ENCODE data around the gene TMEM86B. TPM values are rescaled to one million over a fixed set of nuclear protein-coding genes. Genes with fewer than 3 reads are reported as not detected.

The TMEM86B gene
- total RNA-seq, 1 donor from 2014 or later, result 3.9 TPM

GRCh38 chr19:55188625-55189024 lies 39.9 kb downstream of the TMEM86B start:
- Mint-ChIP-seq H3K4me1 (ENCODE audit: low read depth, unreplicated experiment) (no peaks in the 10 kb centered on the region), H3K4me3 (ENCODE audit: unreplicated experiment) (no peak overlapping the region), H3K36me3 (ENCODE audit: low read depth, unreplicated experiment) (no peaks in the 10 kb centered on the region), H3K27ac (ENCODE audit: unreplicated experiment) (no peak overlapping the region), H3K27me3 (ENCODE audit: low read depth, unreplicated experiment) (peaks cover 40% of the 10 kb centered on the region), H3K9me3 (ENCODE audit: unreplicated experiment) (no peaks in the 10 kb centered on the region)
- DNase-seq (ENCODE audit: low read depth) (no peak), FAIRE-seq (no peak)
- H3K4me3 ChIP-seq (ENCODE audit: insufficient read depth, low read depth, low read length), result no peak overlapping the region
- H3K4me2 ChIP-seq (ENCODE audit: low read length), result peak overlapping the region; percentile 21
- TF ChIP-seq, protein P1, sequence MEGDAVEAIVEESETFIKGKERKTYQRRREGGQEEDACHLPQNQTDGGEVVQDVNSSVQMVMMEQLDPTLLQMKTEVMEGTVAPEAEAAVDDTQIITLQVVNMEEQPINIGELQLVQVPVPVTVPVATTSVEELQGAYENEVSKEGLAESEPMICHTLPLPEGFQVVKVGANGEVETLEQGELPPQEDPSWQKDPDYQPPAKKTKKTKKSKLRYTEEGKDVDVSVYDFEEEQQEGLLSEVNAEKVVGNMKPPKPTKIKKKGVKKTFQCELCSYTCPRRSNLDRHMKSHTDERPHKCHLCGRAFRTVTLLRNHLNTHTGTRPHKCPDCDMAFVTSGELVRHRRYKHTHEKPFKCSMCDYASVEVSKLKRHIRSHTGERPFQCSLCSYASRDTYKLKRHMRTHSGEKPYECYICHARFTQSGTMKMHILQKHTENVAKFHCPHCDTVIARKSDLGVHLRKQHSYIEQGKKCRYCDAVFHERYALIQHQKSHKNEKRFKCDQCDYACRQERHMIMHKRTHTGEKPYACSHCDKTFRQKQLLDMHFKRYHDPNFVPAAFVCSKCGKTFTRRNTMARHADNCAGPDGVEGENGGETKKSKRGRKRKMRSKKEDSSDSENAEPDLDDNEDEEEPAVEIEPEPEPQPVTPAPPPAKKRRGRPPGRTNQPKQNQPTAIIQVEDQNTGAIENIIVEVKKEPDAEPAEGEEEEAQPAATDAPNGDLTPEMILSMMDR (IDR thresholded peaks at IDR 0.05; ENCODE audit: insufficient read depth, low read depth, low read length), result no peak
- peak overlapping the region; percentile 48 for H3K9ac ChIP-seq (ENCODE audit: low read length)
- H3K27ac ChIP-seq (ENCODE audit: low read depth, low read length), result peak overlapping the region; percentile 54
- no peaks in the 10 kb centered on the region for H3K9me3 ChIP-seq (ENCODE audit: insufficient read depth, low read depth, low read length)
- no peaks in the 10 kb centered on the region for H3K79me2 ChIP-seq (ENCODE audit: insufficient read depth, low read length)
- H2AFZ ChIP-seq (ENCODE audit: low read depth, low read length), result no peak overlapping the region
- no peaks in the 10 kb centered on the region for H3K36me3 ChIP-seq (ENCODE audit: insufficient read depth, low read length)
- peaks cover 3% of the 10 kb centered on the region for H3K4me1 ChIP-seq (ENCODE audit: insufficient read depth, low read length)
- no peaks in the 10 kb centered on the region for H4K20me1 ChIP-seq (ENCODE audit: insufficient read depth, low read length)
- H3K27me3 ChIP-seq (ENCODE audit: insufficient read depth, low read length), result no peaks in the 10 kb centered on the region

DNA sequence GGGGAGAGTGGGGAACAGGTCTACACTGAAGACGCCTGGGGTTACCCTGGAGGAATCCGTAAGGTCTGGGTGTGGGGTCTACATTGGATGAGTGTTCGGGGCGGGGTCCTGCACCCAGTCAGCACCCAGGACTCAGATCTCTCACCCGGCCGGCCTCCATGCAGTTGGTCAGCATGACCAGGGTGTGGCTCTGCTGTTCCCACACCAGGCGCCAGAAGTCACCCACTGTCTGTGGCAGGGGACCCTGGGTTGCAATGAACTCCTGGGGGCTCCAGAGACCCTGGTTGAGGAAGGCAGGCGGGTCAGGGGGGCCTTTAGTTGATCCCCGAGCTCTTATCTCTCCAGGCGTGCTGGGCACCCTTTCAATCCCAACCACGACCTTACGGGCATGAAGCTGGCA lies 42.5 kb downstream of the TMEM86B start:
- H3K27me3 Mint-ChIP-seq (ENCODE audit: low read depth, unreplicated experiment), result peaks cover 43% of the 10 kb centered on the region

DNA sequence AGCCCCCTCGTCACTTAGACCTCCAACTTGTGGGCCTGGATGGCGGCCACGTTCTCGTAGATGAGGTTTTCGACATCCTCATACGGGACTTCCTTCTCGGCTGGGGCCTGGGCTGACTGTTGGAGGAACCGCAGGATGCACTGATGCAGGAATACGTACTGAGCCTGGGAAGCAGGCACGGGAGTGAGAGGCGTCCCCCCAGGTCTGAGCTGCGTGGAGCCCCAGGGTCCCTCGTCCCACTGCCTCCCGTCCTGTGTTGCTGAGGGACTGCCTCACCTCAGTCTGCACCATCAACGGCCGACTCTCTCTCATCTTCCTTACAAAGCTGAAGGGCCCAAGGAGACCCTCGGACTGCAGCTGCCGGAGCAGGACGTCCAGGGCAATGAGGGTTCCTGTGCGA lies 46.8 kb downstream of the TMEM86B start:
- H3K4me3 Mint-ChIP-seq (ENCODE audit: unreplicated experiment), result no peak overlapping the region
- peaks cover 9% of the 10 kb centered on the region for H3K27me3 ChIP-seq (ENCODE audit: insufficient read depth, low read length)
- H4K20me1 ChIP-seq (ENCODE audit: insufficient read depth, low read length), result peaks cover 6% of the 10 kb centered on the region
- no peak for FAIRE-seq
- peaks cover 12% of the 10 kb centered on the region for H3K4me1 ChIP-seq (ENCODE audit: insufficient read depth, low read length)
- H3K79me2 ChIP-seq (ENCODE audit: insufficient read depth, low read length), result no peaks in the 10 kb centered on the region
- peaks cover 2% of the 10 kb centered on the region for H3K9me3 Mint-ChIP-seq (ENCODE audit: unreplicated experiment)
- no peak overlapping the region for H2AFZ ChIP-seq (ENCODE audit: low read depth, low read length)
- H3K4me3 ChIP-seq (ENCODE audit: insufficient read depth, low read depth, low read length), result no peak overlapping the region
- no peak overlapping the region for H3K9ac ChIP-seq (ENCODE audit: low read length)
- peaks cover 3% of the 10 kb centered on the region for H3K4me1 Mint-ChIP-seq (ENCODE audit: low read depth, unreplicated experiment)
- no peaks in the 10 kb centered on the region for H3K9me3 ChIP-seq (ENCODE audit: insufficient read depth, low read depth, low read length)
- peaks cover 68% of the 10 kb centered on the region for H3K27me3 Mint-ChIP-seq (ENCODE audit: low read depth, unreplicated experiment)
- no peak overlapping the region for H3K27ac ChIP-seq (ENCODE audit: low read depth, low read length)
- H3K36me3 ChIP-seq (ENCODE audit: insufficient read depth, low read length), result no peaks in the 10 kb centered on the region
- H3K27ac Mint-ChIP-seq (ENCODE audit: unreplicated experiment), result no peak overlapping the region
- no peaks in the 10 kb centered on the region for H3K36me3 Mint-ChIP-seq (ENCODE audit: low read depth, unreplicated experiment)
- H3K4me2 ChIP-seq (ENCODE audit: low read length), result no peak overlapping the region
- TF ChIP-seq EZH2 (IDR thresholded peaks at IDR 0.05; ENCODE audit: insufficient read depth, low read length), result no peak
- TF ChIP-seq, protein P1 (IDR thresholded peaks at IDR 0.05; ENCODE audit: insufficient read depth, low read depth, low read length), result no peak
- no peak for DNase-seq (ENCODE audit: low read depth)

More for the DNA sequence above, 42.5 kb downstream of the TMEM86B start:
- H3K4me1 Mint-ChIP-seq (ENCODE audit: low read depth, unreplicated experiment), result no peaks in the 10 kb centered on the region
- no peak overlapping the region for H3K4me3 Mint-ChIP-seq (ENCODE audit: unreplicated experiment)
- no peak for DNase-seq (ENCODE audit: low read depth)
- Histone ChIP-seq H4K20me1 (ENCODE audit: insufficient read depth, low read length) (no peaks in the 10 kb centered on the region), H3K27ac (ENCODE audit: low read depth, low read length) (no peak overlapping the region), H3K9ac (ENCODE audit: low read length) (no peak overlapping the region), H3K9me3 (ENCODE audit: insufficient read depth, low read depth, low read length) (no peaks in the 10 kb centered on the region), H3K4me1 (ENCODE audit: insufficient read depth, low read length) (peaks cover 3% of the 10 kb centered on the region), H3K36me3 (ENCODE audit: insufficient read depth, low read length) (no peaks in the 10 kb centered on the region), H2AFZ (ENCODE audit: low read depth, low read length) (no peak overlapping the region), H3K27me3 (ENCODE audit: insufficient read depth, low read length) (peaks cover 5% of the 10 kb centered on the region), H3K79me2 (ENCODE audit: insufficient read depth, low read length) (no peaks in the 10 kb centered on the region), H3K4me3 (ENCODE audit: insufficient read depth, low read depth, low read length) (no peak overlapping the region), H3K4me2 (ENCODE audit: low read length) (no peak overlapping the region)
- no peak overlapping the region for H3K27ac Mint-ChIP-seq (ENCODE audit: unreplicated experiment)
- H3K36me3 Mint-ChIP-seq (ENCODE audit: low read depth, unreplicated experiment), result no peaks in the 10 kb centered on the region
- H3K9me3 Mint-ChIP-seq (ENCODE audit: unreplicated experiment), result peaks cover 2% of the 10 kb centered on the region
- FAIRE-seq, result no peak
- TF ChIP-seq EZH2 (IDR thresholded peaks at IDR 0.05; ENCODE audit: insufficient read depth, low read length), result no peak
- TF ChIP-seq, protein P1 (IDR thresholded peaks at IDR 0.05; ENCODE audit: insufficient read depth, low read depth, low read length), result no peak
